Measurements from ENCODE around the gene PISD.
"Not testable (repeated sequence)": the region's sequence is repeated elsewhere in the genome, so short reads cannot be mapped to it uniquely, and the experiment has no call there.

The PISD gene

GRCh38 chr22:31661851-31662667 is at the start of gene PISD:
Gene PISD (minus strand): TSS chr22:31662215. CDS start chr22:31662208, 7 bp downstream.
- peak; percentile 97 for DNase-seq

DNA sequence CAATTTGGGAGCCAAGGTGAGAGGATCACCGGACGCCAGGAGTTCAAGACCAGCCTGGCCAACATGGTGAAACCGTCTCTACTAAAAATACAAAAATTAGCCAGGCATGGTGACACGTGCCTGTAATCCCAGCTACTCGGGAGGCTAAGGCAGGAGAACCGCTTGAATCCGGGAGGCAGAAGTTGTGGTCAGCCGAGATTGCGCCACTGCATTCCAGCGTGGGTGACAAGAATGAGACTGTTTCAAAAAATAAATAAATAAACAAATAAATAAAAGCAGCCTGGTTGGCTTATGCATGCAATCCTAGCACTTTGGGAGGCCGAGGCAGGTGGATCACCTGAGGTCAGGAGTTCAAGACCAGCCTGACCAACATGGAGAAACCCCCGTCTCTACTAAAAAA is 49.2 kb upstream of the PISD start:
- DNase-seq: not testable (repeated sequence)

GRCh38 chr22:31707519-31707918 is 45.5 kb upstream of the PISD start:
- no peak for DNase-seq

- DNase-seq: no peak
Observed at GRCh38 chr22:31695423-31695822, 33.4 kb upstream of the PISD start.

GRCh38 chr22:31694046-31694445 is 32.0 kb upstream of the PISD start:
- DNase-seq: not testable (repeated sequence)

GRCh38 chr22:31692186-31692886 is 30.3 kb upstream of the PISD start:
- no peak for DNase-seq

DNA sequence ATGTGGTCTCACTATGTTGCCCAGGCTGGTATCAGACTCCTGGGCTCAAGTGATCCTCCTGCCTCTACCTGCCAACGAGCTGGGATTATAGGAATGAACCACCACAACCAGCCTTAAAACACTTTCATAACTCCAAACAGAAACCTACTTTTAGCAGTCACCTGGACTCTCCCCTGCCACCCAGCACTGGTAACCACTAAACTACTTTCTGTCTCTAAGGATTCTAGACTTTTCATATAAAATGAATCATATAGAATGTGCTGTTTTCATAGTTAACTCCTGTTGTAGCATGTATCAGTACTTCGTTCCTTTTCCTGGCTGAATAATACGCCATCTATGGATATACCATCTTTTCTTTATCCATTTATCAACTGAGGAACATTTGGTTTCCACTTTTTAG is 29.4 kb upstream of the PISD start:
- DNase-seq: no peak

DNA sequence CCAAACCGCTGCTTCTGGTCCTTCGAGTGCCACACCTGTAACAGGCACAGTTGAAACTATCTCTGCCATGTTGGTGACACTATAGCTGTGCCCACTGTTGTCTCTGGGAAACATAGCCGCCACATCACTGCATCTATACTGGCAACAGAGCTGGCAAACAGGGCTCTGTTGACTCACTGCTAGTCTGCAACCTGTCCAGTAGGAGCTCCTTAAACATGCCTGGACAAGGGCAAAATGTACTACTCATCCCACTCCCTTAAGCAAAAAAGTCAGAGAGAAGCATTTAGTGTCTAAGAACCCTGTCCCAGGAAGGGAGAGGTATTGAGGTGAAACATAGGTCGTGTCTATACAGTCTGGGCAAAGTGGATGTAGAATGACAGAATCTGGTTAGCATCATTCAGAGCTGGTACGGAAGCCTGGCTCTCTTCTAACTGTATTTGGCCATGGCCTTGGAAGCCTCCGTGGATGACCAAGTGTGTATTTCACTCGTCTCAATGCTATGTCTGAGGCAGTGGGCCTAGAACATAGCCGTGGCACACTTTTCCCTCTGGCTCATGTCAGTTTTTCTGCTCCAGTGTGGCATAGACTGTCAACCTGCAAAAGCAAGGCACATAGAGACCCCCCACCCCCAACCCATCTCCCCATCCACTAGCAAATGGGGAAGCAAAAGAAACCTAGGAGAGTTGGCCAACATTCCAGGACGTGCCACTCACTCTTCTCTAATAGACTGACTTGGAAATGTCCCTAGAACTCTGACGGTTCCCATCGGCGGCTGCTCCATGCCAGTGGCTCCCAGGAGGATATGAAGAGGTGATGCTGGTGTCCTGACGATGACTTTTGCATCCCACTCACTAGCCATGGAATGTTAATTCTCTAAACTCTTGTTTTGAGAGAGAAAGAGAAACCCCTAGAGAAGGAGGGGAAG is 21.4 kb upstream of the PISD start:
- no peak for DNase-seq

DNA sequence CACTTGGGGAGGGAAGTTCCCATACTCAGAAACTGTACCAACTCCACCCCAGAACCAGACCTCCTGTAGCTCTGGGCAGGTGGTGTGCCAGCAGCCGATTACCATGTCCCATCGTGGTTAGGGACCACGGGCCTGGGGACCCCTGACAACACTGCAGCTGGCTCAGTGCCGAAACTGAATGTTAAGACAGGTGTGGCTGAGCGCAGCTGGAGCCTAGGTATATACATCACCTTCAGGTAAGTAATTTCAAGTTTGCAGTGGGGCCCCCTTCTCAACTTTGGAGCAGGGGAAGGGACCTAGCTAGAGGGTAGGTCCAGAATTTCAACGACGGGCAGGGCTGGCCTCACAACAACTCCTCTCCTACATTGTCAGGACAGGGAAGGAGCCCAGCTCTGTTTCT is 20.7 kb upstream of the PISD start:
- DNase-seq: no peak

DNA sequence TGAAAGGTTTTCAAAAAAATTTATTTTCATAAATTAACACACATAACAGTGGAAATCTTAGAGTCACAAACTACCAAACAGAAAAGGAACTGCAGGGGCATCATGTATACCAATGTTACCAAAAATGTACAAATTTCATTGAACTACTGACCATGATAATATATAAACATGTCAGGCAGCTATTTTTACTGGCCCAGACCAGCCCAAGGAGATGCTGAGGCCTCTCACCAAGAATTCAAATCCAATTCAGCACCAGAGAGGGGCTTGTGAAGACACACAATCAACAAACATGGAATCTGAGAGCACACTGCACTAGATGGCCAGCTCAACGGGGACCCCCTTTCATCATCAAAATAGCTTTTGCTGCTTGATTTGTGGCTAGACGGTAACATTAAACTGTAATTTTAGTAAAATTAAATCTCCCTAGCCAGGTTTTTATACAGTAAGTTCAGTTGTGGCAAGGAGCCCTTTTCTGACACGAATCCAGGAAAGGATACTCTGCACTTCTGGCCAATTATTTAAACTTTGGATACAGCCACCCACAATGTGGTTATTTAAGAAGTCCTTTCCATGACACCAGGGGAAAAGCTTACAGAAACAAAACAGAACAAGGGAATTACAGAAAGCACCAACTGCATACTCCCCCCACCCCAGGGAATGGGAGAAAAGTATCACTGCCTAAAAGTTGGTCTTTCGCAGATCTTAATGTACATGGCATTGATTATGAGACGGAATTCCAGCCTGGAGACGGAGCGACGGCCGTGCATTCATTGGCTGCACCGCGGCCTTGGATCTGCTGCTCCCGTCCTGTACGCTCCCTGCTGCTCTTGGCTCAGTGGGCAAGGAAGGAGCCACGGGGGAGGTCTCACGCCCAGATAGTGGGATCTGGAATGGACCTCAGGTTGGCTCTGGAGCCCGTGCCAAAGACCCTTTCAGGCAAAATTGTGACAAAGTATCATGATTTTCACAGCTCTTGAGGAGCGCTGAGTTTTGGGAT is 19.6 kb upstream of the PISD start:
- DNase-seq: peak; percentile 62

GRCh38 chr22:31680861-31681341 is 18.9 kb upstream of the PISD start:
- peak; percentile 36 for DNase-seq

DNA sequence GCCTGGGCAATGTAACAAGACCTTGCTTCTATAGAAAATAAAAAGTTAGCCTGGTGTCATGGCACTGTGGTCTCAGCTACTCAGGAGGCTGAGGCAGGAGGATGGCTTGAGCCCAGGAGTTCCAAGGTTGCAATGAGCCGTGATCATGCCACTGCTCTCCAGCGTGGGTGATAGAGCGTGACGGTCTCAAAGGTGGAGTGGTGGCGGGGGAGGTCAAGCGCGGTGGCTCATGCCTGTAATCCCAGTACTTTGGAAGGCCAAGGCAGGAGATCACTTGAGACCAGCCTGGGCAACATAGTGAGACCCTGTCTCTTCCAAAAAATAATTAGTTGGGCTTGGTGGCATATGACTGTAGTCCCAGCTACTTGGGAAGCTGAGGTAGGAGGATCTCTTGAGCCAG is 16.7 kb upstream of the PISD start:
- no peak for DNase-seq

DNA sequence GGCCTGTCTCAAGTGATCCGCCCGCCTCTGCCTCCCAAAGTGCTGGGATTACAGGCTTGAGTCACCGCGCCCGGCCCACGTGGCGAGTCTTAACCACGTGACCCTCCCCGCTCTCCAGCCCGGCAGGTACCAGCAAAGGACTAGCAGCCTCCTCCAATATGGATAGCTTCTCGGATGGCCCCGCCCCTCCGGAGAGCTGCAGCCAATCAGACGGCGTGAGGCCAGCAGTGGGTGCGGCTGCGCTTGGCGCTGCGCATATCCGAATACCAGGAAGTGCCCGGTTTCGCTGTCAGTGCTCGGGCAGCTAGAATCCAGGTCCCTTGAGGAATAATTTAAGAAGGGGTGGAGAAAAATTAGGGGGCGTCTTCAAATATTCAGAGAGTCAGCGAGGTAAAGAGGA is 14.7 kb upstream of the PISD start:
- DNase-seq: peak; percentile 94

DNA sequence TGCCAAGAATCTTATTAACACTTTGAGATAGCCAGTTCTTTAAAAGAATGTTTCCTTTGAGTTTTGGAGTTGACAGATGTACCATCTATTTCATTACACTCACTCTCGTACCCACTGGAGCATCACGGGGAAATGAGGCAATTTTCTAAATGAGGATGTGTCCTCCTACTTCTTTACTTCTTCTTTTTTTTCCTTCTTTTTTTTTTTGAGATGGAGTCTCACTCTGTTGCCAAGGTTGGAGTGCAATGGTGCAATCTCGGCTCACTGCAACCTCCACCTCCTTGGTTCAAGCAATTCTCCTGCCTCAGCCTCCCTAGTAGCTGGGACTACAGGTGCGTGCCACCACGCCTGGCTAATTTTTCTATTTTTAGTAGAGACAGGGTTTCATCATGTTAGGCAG is 12.2 kb upstream of the PISD start:
- DNase-seq: not testable (repeated sequence)

- not testable (repeated sequence) for DNase-seq
Observed at GRCh38 chr22:31668849-31669248, 6.8 kb upstream of the PISD start.

DNA sequence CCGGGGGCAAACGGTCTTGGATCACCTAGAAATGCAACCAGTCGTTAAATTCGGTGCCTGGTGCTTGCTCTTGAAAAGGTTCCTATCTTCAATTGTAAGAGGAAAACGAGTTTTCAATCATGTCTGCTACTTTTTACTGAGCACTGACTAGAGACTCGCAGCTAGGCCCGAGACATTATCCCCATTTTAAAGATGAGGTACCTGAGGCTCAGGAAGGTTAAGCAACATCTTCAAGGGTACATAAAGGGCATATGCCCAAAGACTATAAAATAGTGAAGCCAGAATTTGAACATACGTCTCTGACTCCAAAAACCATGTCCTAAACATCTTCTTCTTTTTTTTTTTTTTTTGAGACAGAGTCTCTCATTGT is 638 bp upstream of the PISD start:
- no peak for DNase-seq

DNA sequence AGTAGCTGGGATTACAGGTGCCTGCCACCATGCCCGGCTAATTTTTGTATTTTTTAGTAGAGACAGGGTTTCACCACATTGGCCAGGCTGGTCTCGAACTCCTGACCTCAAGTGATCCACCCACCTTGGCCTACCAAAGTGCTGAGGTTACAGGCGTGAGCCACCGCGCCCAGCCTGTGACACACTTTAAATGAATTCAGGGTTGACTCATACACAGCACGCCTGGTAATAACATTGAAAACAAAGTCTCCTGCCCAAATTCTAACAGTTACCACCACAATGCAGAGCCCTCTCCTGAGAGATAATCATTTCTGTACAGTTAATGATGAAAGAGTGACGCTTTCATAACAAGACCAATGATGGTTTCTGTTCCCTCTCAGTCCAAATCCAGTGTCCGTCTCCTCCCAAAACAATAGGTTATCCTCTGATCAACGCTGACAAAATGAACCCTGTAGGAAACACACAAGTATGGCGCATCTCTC is 1.1 kb downstream of the PISD start:
- DNase-seq: not testable (repeated sequence)

GRCh38 chr22:31659246-31659645 is 2.8 kb downstream of the PISD start:
- DNase-seq: no peak

- DNase-seq: no peak
Observed at GRCh38 chr22:31654408-31654807, 7.6 kb downstream of the PISD start.

DNA sequence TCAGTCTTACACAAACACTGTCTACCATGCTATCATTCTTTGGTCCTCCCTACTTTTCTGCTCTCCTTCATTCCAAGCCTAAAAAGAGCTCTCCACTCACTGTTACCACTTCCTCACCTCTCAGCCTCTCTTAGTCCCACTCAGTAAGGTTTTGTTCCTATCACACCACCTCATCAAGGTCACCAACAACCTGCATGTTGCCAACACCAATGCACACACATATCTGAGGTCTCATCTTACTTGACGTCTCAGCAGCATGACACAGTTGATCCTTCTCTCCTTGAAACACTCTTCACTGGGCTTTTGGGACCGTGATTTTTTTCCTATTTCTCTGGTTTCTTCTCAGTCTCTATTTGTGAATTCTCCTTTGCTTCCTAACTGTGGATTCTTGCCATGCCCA is 8.1 kb downstream of the PISD start:
- DNase-seq: no peak

- DNase-seq: no peak
Observed at GRCh38 chr22:31652911-31653684, 8.9 kb downstream of the PISD start.
